HG03565 (cell line): ENCODE measurements around the gene ESAM.
"Not testable (repeated sequence)": the region's sequence is repeated elsewhere in the genome, so short reads cannot be mapped to it uniquely, and the experiment has no call there.

ENCODE experiments used
- ATAC-seq: cut with Tn5 transposase; IDR thresholded peaks from one replicate; pipeline ENCODE4 v1.9.1; 2021; ENCODE audit warnings: mild to moderate bottlenecking, moderate library complexity; ENCODE audit not compliant: unreplicated experiment

Gene ESAM

DNA sequence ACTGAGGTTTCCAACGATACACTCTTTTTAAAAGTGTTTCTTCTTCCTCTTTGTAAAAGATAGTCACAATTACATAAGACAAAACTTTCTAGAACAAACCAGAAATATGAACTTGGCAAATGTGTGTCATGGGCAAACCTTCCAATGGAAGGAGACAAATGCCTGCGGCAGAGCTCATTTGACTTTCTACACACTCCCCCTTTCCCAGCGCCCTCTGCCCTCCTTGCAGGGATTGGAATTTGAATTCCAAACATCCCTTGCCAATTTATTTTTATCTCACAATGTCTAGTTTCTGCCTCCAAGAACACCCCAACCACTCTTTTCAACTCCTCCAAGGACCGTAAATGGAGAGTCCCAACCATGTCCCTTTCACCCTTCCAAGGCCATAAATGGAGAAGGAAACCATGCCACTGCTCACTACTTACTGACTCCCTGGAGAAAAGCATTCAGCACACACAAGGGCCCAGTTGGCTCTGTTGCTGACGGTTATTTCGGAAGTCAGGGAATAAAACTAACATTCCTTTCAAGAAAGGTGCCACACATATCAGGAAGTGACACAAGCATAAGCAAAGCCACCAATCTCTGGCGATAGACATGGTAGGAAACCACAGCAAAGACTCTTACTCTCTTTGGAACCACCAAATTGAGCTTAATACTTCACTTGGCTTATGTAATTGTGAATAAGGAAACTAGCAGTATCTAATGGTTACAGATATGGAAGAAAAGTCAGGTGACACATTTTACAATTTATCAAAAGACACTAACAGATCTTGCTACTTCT, 15.0 kb upstream of the ESAM start:
- no peak for ATAC-seq

DNA sequence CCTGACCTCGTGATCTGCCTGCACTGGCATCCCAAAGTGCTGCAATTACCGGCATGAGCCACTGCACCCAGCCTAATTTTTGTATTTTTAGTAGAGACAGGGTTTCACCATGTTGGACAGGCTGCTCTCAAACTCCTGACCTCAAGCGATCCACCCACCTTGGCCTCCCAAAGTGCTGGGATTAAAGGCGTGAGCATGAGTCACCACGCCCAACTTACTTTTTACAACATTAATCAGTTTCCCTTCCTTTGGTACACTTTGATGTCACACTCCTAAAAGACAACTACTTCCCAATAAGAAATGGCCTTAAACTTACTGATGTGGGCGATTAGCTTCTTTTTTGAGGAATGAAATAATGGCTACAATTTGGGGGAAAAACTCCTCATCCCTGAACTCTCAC, 8.9 kb upstream of the ESAM start:
- not testable (repeated sequence) for ATAC-seq

DNA sequence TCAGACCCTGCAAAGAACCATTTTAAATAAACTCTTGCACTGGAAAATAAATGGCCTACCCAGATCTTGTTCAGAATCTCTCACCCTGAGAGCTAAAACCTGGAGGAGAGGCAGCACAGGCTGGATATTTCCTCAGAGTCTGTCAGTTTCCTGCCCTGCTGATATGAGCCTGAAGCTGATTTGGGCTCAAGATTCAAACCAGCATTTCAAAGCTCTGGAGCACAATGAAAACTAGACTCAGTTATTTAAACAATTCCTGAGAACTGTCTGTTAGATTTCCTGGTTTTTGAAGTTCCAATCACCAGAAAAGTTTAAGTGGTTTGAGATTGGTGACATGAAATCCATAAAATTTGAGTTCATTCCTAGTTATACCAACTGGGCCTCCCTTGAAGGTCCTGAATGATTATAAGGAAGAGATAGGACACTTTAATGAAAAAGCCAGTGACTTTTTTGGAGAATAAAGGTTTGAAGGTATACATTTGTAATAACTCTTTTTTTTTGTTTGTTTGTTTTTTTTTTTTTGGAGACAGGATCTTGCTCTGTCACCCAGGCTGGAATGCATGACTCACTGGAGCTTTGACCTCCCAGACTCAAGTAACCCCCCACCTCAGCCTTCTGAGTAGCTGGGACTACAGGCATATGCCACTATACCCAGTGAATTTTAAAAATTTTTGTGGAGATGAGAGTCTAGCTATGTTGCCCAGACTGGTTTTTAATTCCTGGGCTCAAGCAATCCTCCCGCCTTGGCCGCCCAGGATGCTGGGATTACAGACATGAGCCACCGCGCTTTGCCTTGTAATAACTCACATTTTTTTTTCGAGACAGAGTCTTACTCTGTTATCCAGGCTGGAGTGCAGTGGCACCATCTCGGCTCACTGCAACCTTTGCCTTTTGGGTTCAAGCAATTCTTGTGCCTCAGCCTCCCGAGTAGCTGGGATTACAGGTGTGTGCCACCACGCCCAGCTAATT, 8.0 kb upstream of the ESAM start:
- ATAC-seq: no peak

DNA sequence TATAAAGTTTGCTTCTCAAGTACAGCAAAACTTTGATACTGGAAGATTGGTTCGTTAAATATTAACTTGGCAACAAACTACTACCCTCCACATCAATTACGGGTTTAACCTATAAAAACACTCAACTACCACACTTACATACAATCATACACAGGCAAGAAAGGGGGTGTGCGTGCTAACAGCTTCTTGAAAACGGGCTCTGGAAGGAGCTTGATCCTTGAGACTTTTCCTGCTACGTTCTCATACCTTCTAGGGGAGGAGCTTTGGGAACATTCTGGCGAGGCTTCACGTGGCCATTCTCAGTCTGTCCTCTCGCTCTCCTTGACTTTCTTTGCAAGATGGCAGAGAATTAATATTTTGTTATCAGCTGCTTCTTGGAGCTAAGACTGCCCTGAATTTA, 6.8 kb upstream of the ESAM start:
- no peak for ATAC-seq

DNA sequence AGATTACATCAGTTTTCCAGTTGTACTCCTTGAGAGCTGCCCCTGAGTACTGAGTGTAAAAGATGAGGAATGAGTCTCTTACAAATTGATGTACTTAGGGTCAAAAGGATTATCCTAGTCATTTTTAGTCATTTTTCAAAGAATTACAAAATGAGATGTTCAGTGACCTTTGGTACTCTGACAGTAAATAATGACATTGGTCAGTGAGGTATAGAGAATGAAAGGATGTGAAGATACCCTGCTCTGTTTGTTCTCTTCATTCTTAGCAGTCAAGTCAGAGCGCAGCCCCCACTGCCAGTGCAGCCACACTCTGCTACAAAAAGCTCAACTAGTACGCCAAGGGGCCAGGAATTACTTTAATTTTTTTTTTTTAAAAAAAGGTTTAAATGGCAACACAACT, 4.1 kb upstream of the ESAM start:
- ATAC-seq: no peak

DNA sequence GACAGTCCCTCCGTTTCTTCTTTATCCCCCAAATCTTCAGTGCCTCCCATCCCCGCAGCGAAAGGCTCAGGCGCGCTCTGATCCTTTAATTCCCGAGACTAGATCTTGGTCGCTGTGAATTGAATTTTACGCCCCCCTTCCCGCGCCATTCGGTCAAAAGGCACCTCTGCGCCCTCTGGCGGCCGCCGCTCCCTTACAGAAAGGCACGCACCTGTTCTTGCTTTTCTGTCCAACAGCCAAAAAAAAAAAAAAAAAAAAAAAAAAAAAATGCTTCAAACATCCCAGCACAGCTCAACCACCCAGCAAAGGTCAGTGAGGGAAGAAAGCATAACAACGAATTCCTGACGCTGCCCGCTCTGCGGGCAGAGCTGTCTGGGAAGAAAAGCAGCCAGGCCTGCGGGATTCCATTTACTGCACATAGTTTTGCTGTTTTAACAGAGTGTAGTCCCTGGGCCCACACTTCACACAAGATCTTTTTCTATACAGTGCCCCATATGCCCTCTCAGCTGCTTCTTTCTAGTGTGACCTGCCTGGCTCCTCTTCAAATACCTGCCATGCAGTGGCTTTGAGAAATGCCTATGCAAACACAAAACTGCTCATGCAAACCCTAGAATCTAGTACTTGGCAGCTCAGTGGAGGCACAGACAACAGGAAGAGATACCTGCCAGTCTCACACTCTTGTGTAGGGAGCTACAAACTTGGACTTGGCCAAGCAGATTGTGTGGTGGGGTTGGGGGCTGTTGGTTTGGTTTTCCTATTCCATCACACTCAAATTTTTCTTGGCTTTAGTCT, 1.3 kb upstream of the ESAM start:
- ATAC-seq: no peak

DNA sequence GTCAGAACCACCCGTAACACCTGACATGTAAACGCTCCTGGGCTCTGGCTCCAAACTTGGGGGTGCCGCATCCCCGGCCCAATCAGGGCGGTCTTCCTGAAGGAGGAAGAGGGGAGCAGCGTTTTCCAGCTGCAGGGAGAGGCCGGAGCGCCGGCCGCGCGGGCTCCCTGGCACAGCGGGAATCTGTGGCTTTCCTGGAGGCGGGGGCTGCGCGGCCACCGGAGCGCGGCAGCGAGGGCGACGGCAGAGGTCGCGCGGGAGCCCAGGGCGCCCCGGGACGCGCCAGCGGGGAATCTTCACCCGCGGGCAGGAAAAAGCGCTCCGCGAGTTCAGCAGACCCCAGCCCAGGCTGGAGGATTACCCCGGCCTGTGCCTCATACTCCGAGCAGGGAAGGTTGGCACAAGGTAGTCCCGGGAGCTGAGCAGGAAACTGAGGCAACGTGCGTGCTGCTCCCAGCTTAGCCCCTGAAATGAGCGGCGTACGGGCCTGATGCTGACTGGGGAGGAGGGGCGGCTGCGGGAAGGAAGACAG, 600 bp upstream of the ESAM start:
- ATAC-seq: no peak

DNA sequence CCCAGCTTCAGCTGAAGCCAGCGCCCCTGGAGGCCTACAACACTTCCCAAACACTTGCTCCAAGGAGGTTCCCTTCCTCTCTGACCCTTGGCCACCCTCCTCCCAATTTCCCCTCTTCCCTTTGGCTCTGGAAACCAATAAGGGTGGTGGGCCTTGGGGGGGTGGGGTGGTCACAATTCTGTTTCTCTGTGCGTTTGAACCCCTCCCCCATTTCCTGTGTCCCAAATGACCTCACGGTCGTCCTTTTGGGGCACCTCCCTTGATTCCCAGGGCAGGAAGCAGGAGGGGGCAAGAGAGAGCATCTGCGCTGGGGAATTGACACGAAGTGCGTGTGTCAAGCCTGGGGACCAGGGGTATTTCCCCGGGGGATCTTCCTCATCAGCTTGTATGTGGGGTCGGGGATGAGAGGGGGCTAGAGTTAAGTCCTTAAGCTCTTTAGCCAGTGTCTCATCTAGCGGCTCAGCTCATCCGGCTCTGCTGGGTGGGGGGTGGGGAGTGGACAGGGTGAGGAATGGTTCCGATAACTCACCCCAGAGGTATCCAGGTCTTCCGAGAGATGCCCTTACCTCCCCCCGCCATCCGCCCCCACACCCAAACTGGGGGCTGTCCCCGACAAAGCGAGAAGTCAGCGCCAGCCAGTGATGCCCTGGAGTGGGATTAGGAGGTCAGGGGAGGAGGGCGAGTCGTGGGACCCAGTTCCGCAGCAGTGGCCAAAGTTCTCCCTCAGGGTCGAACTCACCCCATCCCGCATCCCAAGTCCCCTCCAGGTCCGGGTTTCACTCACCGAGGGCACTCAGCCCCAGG, 587 bp downstream of the ESAM start:
- ATAC-seq: no peak

DNA sequence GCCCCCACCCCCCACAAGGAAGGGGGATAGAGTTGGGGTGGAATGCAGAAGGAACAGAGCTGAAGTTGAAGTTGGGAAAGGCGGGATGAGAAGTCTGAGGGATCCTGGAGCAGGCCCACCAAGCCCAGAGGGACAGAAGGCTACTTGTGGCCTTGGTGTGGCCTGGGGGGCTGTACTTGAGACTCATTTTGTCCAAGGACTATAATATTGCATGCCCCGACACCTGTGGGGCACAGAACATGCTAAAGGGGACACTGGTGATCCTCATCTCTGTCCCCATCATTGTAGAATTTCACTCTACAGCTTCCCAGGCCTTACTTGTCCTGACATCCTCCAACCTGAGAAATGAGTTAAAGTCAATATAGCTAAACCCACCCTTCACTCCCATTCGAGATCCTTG, 1.3 kb downstream of the ESAM start:
- ATAC-seq: no peak

DNA sequence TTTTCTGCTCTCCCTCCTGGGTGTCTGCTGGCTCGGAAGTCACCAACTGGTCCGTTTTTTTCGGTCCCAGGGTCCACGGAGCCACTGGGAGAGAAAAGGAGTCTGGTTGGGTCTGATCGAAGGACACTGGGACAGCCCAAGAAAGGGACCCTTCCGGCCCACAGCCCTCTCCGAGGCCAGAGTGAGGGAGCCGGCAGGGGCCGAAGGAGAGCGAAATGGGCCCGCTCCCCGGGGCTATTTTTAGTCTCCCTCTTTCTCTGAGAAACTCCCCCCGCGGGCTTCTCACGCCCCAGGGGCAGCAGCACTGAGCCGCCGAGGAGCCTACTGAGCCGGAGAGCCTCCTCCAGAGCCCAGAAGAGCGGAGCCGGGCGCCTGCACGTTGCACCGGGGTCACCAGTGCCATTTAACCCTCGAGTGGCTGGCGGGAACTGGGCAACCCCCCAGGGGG, 1.9 kb downstream of the ESAM start:
- ATAC-seq: no peak

DNA sequence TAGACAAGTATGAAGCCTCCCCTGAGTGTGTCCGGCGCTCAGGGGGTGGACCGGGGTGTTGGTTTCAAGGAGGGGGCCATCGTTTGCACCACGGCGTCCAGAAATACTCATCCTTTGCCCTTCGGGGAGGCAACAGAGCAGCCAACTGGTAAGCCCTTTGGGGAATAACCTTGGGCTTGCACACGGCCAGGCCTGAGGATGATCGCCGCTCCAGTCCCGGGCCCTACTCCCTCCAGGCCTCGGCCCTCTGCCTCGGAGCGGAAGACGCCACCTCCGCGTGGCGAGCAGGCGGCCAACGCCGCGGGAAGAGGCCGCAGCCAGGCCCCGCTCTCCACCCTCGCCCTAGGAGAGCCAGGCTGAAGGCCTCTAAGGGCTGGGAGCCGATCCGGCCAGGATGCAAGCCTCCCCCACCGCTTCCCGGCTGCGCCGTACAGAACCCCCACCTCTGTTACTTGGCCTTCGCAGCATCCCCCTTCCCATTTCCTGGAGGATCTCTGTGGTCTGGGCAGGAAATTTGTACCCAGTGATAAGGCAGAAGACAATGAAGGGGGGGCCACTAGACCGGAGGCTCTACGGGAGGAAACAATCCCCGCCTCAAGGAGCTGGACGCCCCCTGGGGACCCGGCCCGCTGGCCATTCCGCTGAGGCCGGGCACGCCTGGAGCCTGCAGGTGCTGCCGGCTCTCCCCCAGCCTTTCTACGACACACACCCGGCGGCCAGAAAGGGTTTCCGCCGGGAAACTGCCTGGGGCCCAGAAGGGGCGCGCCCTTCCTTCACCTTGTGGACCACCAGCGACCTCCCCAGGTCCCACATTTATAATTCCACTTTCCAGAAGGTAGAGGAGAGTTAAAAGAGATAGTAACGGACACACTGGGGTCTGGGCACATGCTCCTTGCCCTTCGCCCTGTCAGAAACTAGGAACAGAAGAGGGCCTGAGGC, 2.6 kb downstream of the ESAM start:
- ATAC-seq: no peak

DNA sequence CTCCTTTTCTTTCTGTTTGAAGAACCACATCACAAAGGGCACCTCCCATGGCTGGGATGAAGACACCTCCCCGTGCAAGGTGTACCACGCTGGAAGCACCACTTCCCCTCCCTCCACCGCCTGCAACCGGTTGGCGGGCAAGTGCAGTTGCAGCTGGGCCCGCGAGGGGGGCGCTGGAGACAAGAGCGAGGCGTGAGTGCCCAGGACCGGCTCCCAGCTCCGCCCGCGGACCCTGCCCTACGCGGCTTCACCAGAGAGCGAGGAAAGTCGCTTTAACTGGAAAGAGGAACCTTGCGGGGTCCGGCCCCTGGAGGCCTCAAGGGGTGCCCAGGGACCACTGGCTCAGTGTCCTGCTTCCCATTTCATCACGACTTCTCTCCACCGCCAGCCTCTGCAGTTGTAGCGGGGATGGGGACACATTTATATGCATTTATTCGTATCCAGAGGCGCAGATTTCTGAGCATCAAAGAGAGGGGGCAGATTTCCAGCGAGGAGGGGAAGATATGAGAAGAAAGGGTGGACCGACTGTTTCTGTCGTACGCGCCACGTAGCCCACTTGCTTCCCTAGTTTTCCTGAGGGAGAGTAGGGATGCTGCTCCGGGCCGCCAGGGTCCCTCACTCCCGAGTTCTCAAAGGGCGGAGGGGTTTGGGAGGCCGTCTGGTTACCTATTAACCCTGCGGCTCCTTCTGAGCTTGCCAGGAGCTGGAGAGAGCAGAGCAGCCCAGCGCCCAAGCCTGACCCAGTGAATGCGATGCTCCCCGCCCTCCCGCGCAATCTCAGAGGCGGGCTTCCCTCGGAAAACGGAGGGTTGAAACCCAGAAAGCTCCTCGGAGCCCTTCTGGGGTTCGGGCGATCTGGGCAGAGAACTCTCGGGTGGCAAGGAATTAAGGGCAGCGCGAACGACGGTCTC, 3.5 kb downstream of the ESAM start:
- ATAC-seq: peak; percentile 52

DNA sequence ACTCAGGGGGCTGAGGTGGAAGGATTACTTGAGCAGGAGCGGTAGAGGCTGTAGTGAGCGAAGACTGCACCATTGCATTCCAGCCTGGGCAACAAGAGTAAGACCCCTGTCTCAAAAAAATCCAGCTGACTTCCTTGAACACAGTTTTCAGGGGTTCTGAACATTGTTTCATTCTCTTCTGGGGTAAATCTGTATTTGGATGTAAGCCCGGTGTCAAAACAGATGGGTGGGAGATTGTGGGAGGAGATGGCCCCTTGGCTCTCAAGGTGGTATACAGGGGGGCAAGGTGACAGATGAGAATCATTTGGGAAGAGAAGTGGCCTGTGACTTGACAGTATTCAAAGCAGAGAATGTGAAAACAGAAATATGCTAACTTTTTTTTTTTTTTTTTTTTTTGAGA, 4.8 kb downstream of the ESAM start:
- ATAC-seq: no peak

DNA sequence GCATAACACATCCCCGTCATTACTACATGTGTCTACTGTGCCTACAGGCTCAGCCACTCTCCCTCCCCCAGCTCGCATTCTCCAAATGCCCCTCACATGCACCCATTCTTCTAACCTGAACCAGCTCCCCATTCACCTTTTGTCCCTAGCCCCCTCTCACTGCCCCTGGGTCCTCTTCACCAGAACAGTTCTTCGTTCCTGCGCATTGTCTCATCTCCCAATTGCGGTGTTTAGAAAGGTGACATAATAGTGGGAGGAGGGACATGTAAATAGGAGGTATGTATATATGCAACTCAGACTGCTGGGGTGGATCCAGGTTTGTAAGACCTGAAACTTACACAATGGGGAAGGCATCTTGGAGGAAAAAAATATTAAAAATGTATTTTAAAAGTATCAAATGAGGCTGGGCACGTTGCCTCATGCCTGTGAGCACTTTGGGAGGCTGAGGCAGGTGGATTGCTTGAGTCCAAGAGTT, 5.3 kb downstream of the ESAM start:
- ATAC-seq: no peak

DNA sequence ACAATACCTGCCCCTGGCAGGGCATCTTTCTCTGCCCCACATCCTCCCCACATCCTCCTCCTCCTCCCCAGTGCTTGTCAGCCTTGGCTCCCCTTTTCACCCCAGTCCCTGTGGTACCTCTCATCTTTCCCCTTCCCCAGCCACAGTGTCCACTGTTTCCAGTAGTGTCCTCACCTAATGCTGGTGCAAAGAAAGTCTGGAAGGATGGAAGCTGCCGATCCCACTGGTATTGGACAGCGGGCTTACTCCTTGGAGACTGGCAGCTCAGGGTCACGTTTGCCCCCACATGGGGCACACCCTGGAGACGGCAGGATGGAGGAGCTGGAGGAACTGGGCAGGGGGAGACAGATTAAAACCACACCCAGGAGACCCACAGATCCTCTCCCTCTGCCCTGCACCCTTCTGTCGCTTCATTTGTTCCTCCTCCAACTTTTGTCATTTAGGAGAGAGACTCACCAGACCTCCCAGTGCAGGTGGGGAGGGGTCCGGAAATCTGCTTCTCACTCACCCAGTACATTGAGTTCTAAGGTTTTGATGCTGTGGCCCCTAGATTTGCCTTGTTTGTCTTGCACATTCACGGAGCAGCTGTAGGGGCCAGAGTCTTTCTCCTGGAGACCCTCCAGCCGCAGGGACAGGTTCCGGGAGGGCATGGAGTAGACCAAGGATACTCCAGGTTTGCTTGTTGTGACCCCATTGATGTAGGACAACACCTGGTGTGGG, 5.9 kb downstream of the ESAM start:
- no peak for ATAC-seq

DNA sequence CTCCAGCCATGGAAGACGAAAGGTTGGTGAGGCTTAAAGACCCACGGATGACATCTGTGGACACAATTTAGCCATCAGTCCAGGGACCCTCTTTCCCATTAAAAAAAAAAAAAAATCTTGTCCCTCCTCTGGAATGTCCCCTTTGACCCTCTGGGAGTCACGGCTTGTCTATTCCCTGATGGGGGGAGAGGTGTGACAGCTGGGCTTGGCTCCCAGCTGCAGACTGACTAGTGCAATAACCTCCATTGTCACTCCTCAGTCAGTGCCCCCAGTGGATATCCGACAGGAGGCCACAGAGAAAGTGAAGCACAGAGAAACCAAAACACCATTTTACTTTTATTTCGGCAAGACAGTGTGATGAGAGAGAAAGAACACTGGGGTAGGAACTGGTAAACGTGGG, 7.4 kb downstream of the ESAM start:
- no peak for ATAC-seq

DNA sequence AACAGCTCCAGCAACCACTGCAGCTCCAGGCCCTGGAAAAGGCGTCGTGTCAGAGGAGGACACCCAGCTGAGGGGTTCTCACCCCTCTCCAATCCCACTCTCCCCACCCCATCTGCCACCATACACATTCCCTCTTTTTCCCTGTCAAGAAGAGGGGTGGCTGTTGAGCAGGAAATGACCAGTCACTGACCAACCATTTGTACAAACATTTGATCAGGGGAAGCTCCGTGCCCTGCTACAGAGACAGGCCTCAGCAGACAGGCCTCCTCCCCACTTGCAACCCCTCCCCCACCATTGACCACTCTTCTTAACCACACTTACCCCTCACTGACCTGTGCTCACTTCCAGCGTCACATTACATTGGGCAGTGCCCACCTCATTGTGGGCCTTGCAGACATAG, 7.8 kb downstream of the ESAM start:
- ATAC-seq: no peak
